ENCODE results near the gene UGT3A1.

DNA sequence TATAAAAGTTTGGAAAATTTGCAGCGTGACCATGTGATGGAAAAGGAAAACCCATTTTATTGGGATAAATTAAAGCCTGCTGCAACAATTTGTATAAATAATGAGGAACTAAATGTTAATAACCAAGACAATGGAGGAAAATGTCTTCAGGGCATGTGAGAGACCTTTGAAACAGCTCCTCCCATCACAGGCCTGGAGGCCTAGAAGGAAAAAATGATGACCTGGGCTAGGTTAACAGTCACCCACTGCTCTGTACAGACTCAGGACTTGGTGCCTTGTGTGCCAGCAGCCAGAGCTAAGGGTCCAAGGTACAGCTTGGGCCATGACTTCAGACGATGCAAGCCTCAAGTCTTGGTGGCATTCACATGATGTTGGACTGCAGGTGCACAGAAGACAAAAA lies 22.0 kb upstream of the UGT3A1 start:
- TF ChIP-seq, protein P1, sequence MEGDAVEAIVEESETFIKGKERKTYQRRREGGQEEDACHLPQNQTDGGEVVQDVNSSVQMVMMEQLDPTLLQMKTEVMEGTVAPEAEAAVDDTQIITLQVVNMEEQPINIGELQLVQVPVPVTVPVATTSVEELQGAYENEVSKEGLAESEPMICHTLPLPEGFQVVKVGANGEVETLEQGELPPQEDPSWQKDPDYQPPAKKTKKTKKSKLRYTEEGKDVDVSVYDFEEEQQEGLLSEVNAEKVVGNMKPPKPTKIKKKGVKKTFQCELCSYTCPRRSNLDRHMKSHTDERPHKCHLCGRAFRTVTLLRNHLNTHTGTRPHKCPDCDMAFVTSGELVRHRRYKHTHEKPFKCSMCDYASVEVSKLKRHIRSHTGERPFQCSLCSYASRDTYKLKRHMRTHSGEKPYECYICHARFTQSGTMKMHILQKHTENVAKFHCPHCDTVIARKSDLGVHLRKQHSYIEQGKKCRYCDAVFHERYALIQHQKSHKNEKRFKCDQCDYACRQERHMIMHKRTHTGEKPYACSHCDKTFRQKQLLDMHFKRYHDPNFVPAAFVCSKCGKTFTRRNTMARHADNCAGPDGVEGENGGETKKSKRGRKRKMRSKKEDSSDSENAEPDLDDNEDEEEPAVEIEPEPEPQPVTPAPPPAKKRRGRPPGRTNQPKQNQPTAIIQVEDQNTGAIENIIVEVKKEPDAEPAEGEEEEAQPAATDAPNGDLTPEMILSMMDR (IDR thresholded peaks at IDR 0.05; ENCODE audit: low read length): no peak
- TF ChIP-seq EZH2 (IDR thresholded peaks at IDR 0.05; ENCODE audit: borderline replicate concordance, low read length): no peak
